KOPT-K1 (cell line): ENCODE data around the gene PCSK2.

Experiments
- H3K27ac ChIP-seq: fragments of 200-600 bp; sonication (generic); 2 replicates; pipeline ENCODE4 v1.5.1; 2016; ENCODE audit warnings: antibody characterized with exemption, mild to moderate bottlenecking, low read depth, low read length; ENCODE audit not compliant: poor library complexity, severe bottlenecking
- H3K36me3 ChIP-seq: fragments of 200-600 bp; sonication (generic); 2 replicates; pipeline ENCODE4 v1.5.1; 2017; ENCODE audit warnings: antibody characterized with exemption, mild to moderate bottlenecking, low read length, moderate library complexity; ENCODE audit not compliant: insufficient read depth
- H3K9me3 ChIP-seq: fragments of 200-600 bp; sonication (generic); 2 replicates; pipeline ENCODE4 v1.5.1; 2017; ENCODE audit warnings: antibody characterized with exemption, low read length, mild to moderate bottlenecking; ENCODE audit not compliant: insufficient read depth, poor library complexity, severe bottlenecking

The PCSK2 gene

DNA sequence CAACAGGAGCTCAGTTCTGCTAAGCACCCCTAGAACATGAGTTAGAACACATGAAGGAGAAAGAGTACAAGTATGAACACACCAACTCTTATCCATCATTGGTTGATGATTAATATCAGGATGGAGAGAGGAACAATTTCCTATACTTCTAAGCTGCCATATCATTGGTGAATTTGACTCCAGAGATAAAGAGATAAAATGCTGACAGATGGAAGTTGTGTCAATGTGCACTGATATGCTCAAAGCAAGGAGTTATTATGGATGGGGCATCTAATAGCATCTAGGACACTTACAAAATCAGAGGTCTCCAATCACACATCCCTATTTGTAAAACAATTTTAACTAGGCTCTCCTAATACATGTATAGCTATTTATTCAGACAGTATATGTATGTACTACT lies 159.0 kb downstream of the PCSK2 start:
- Histone ChIP-seq H3K9me3 (no peaks in the 10 kb centered on the region), H3K27ac (no peak overlapping the region), H3K36me3 (no peaks in the 10 kb centered on the region)

DNA sequence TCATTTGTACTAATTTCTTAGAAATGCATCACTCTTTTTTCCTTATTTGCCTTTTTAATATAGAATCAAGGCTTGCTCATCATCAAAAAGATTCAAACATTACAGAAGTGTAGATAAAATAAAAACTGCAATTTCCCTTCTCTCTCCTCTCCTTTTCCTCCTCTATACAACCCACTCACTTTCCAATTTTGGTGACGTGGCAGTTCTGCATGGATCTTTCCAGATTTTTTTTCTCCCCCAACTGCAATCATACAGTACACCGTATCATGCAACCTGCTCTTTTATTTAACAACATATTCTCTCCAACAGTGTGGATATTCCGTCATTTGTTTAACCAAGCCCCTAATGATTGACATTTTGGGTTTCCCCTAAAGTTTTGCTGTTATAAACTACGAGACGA lies 163.8 kb downstream of the PCSK2 start:
- H3K36me3 ChIP-seq = no peaks in the 10 kb centered on the region
- no peak overlapping the region for H3K27ac ChIP-seq
- H3K9me3 ChIP-seq = no peaks in the 10 kb centered on the region

DNA sequence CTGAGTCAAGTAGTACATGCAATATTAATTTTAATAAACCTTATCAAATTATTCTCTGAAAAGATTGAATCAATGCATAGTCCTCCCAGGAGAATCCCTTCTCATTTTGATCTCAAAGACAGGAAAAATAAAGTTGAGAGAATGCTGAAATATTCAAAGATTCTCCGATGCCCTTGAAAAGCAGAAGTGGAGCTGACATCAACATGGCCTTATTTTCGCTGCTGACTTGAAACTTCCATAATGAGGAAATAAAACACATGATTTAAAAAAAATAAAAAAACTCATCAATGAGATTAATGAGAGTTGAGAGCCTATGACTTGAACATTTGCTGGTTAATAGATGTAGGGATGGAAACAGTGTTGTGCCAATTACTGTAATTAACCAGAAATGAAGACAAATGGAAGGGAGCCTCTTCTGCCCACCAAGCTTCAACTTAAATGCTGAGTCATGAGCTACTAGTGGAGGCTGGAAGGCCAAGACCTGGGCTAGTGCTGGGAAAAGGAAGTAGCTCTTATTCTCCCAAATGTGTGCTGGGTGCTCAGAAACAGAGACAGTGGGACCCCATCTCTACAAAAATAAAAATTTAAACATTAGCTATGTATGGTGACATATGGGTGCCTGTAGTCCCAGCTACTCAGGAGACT lies 164.4 kb downstream of the PCSK2 start:
- H3K36me3 ChIP-seq = no peaks in the 10 kb centered on the region
- H3K9me3 ChIP-seq = no peaks in the 10 kb centered on the region
- no peak overlapping the region for H3K27ac ChIP-seq

DNA sequence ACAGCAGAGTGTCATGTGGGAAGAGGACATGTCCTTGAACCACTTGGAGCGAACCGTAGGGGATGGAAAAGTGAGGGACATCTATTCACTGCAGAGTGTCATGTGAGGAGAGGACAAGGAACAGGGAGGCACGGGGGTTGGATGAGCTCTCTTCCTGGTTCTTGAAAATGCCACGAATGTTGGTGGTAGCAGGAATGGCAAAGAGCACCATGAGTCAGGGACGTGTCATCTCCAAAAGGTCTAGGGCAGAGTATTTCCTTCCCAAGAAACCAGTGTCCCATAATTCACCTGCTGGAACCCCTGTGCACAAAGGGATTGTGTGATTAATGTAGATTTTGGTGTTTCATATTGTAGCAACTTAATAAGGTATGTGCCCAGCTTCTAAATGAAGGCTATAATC lies 167.6 kb downstream of the PCSK2 start:
- no peak overlapping the region for H3K27ac ChIP-seq
- no peaks in the 10 kb centered on the region for H3K9me3 ChIP-seq
- H3K36me3 ChIP-seq = no peaks in the 10 kb centered on the region

DNA sequence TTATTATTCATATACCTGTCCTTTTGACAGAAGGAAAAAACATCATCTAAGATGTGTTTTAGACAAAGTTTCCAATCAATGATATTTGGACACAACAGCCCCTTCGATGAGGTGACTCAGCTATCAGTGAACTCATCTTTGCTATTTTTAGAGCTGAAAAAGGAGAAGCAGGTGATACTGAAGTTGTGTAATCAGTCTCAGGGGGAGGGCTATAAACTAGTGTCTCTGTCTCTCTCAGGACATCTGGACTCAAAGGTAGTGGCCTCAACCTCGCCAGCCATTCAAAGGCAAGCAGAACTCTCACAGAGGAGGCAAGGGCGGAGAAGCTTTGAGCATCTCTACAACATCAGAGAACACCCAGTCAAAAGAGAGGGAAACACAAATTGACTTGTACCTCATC lies 168.9 kb downstream of the PCSK2 start:
- no peaks in the 10 kb centered on the region for H3K9me3 ChIP-seq
- no peak overlapping the region for H3K27ac ChIP-seq

DNA sequence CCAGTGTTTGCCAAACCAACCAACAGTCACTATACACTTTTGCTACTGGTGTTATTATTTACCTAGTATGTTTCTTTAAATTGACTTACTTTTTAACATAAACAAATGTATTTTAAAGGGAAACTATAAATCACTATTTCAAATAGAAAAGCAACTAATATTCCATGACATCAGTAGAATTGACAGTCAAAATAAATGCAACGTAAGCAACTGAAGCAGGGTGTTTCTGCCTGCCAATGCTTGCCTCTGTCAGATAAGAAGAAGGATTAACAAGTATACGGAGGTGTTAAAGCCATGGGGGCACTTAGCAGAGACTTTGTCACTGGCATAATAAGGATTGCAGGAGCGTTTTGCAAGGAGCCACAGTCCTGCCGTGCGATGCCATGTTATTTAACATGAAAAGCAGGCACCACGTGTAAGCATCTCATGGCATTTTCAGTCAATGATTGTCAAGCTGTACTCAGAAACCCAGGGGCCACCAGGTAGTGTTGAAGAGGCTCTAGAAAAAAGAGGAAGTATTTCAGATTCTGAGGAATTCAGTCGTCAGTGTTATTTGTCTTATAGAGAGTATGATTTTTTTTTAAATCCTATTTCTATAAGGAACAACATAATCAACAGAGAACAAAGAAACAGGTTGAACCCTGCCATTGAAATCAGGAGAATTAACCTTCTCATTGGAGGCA lies 172.6 kb downstream of the PCSK2 start:
- Histone ChIP-seq H3K27ac (no peak overlapping the region), H3K9me3 (no peaks in the 10 kb centered on the region), H3K36me3 (no peaks in the 10 kb centered on the region)

More for the DNA sequence above, 168.9 kb downstream of the PCSK2 start:
- no peaks in the 10 kb centered on the region for H3K36me3 ChIP-seq

DNA sequence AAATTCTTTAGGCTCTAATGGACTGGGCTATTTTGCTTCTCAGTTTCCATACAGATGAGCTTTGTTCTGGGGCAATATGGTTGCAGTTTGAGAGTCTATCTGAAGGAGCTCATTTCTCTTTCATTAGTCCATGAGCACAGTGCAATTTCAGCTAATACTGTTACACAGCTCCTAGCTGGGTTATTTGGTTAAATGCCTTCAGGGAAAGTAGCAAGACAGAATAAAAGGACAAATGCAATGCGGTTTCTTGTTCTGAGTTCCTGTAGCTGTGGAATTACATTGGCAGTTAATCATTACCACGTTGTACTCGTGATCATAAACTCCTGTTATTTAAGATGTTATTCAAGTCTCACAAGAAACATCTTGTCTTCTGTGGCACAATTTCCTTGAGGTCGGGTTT lies 176.6 kb downstream of the PCSK2 start:
- Histone ChIP-seq H3K9me3 (no peaks in the 10 kb centered on the region), H3K36me3 (no peaks in the 10 kb centered on the region), H3K27ac (no peak overlapping the region)

DNA sequence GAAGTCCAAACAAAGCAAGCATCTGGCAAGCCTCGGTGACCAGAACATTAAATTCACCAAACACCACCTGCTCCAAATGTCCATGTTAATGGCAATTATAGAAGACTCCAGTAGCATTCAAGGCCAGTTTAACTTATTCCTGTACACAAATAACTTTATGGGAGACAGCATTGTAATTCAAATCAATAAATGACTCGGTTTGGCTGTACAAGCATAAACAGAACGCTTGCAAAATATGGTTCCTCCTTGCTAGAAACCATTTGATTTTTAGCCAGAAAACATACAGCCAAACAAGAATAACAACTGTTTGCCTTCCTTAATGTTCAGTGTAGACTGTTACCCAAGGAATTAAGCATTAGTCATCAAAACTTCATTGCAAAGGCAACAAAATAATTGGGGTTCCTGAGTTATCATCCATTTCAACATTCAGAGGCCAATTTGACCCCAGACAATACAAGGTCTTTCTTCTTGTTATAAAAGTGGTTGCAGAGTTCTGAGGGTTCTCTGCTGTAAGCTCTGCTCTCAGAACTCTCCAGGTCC lies 179.3 kb downstream of the PCSK2 start:
- H3K36me3 ChIP-seq = no peaks in the 10 kb centered on the region
- H3K9me3 ChIP-seq = no peaks in the 10 kb centered on the region
- H3K27ac ChIP-seq = no peak overlapping the region

DNA sequence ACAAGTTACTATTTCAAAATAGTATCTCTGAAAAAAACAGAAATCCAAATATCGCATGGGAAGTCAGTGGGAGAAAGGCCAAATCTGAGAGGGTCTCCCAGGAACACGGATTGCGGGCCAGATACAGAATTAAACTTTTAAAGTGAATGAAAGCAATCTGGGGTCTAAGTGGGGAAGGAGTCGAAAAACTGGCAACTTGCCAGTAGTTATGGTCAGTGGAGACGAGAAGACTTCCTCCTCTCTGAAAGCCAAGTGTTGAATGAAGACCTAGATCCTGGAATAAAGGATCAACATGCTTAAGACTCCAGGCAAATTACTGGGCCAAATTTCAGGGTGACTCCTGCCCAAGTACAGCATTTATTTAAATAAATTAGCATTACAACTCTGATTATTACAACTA lies 180.7 kb downstream of the PCSK2 start:
- H3K27ac ChIP-seq = no peak overlapping the region
- no peaks in the 10 kb centered on the region for H3K9me3 ChIP-seq
- no peaks in the 10 kb centered on the region for H3K36me3 ChIP-seq

DNA sequence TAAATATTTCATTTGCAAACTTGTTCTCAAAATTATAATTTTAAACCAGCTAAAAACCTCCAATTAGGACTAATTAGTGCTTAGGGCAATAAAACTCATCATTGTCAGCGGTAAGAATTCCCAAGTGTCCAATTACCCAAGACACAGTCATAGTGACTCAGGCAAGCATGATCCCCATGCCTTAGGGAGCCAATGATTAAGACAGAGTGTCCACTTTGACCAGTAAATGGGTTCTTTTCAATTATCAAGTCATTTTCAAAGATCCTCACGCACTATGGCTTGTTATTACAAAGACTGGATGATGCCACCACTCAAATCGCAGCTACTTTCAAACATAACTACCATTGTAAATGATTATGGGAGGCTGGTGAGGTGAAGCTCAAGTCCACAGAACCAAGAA lies 190.4 kb downstream of the PCSK2 start:
- Histone ChIP-seq H3K36me3 (no peaks in the 10 kb centered on the region), H3K27ac (no peak overlapping the region)

DNA sequence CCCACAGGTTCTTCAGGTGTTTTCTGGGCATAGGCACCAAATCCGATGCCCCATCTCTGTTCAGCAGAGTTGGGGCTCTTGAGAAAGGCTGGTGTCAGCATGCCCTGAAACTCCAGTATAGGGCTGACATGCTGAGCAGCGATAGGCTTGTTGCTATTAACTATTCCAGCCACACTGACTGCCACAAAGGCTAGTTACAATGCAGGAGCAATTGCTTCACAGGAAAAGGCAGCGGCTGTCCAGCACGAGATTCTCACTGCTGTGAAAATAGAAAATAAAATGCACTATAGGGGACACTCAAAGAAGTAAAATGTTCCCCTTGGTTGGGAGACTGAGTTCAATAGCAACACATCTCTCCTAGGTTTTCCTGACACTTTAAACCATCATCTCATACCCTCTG lies 191.9 kb downstream of the PCSK2 start:
- H3K36me3 ChIP-seq = no peaks in the 10 kb centered on the region
- no peaks in the 10 kb centered on the region for H3K9me3 ChIP-seq
- H3K27ac ChIP-seq = no peak overlapping the region

More for the DNA sequence above, 190.4 kb downstream of the PCSK2 start:
- no peaks in the 10 kb centered on the region for H3K9me3 ChIP-seq

DNA sequence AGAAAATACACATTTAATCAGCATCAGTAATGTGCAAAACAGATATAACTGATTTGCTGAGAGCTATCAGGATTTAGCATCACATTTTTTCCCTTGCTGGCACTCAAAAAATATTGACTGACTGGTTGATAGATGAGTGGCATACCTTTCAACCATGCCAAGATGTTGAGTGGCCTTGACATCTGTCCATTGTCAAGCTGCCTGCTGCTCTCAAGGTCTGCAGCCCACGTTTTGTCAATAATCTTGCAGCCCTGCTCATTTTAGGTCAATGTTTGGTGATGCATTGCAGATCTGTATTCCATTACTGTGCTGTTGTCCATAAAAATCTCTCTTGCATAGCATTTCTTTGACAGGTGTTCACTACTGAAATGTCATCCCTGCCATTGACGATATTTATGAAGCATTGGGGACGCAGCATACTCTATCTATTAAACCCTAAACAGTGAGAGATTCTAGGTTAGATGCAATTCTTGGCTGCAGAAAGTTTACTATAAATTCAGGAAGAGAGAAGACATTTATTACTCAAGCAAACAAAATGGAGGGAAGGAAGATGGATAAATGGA lies 192.7 kb downstream of the PCSK2 start:
- Histone ChIP-seq H3K9me3 (no peaks in the 10 kb centered on the region), H3K27ac (no peak overlapping the region), H3K36me3 (no peaks in the 10 kb centered on the region)

DNA sequence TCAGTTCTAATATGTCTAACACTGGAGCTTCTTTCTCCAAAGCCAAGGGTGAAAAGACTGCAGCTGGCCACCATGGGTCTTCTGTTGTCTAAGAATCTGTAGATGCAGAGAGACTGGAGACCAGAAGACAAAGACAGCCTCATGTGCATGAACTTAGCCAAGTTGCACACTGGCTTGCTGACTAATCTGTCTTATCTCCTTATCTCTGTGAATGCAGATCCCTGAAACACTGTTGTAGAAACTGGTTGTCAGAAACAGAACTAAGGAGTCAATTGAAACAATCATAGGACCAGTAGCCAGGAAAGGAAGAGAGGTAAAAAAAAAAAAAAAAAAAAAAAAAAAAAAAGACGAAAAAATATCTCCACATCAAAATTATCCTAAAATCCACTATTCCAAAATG lies 194.7 kb downstream of the PCSK2 start:
- H3K9me3 ChIP-seq = no peaks in the 10 kb centered on the region
- no peaks in the 10 kb centered on the region for H3K36me3 ChIP-seq
- H3K27ac ChIP-seq = no peak overlapping the region

DNA sequence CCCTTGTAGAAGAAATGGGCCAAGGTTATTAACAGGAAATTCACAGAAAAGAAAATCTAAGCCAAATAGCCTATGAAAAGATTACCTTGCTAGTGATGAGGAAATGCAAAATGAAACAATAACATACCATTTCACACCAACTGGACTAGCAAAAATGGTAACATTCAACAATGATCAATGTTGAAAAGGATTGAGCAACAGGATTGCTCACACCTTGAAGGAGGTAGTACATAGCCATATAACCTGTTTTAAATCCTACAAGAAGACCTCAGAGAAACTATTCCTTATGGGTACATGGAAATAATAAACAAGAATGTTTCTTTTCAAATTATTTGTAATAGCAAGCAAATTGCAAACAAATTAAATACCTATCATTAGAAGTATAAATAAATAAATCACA lies 196.9 kb downstream of the PCSK2 start:
- no peaks in the 10 kb centered on the region for H3K9me3 ChIP-seq
- no peak overlapping the region for H3K27ac ChIP-seq

DNA sequence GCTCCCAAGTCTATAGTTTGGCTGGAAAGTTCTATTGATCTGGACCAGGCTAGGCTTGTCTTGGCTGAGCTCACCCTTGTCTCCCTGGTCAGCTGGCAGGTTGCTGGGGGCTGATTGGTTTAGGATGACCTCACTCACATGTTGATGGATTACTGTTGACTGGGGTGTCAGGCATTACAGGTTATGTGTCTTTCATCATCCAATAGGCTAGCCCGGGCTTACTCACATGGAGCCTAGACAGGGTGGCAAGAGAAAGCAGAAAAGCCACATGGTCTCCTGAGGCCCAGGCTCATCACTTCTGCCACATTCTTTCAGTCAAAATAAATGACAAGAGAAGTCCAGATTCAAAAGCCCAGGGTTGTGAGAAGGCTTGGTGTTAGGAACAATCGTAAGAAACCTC lies 200.8 kb downstream of the PCSK2 start:
- Histone ChIP-seq H3K9me3 (no peaks in the 10 kb centered on the region), H3K27ac (no peak overlapping the region), H3K36me3 (no peaks in the 10 kb centered on the region)

More for the DNA sequence above, 196.9 kb downstream of the PCSK2 start:
- H3K36me3 ChIP-seq = no peaks in the 10 kb centered on the region
